Measurements from ENCODE around the gene SPINK4.
A peak's percentile ranks its signal among the peaks of the same experiment; 100 is the strongest.

The SPINK4 gene, protein sequence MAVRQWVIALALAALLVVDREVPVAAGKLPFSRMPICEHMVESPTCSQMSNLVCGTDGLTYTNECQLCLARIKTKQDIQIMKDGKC

DNA sequence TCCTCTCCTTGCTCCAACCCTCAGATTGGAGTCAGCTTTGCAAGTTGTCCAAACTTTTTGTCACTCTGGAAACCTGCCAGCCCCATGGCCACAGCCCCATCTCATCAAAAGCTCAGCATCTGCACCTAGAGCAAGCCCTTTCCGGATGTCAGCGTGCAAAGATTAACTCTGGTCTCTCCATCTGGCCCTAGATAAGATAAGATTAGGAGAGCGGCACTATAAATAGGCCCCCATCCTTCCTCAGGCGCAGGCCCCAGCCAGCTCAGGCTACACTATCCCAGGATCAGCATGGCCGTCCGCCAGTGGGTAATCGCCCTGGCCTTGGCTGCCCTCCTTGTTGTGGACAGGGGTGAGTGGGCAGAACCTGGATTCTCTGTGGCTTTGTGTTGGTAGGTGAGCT, at the start of gene SPINK4:
Gene SPINK4, plus strand, starts transcription at position 247 of the 400 bp plus-strand sequence. Its CDS starts 42 bp downstream, at position 289.
- no peak for DNase-seq (ENCODE audit: low read depth)

DNA sequence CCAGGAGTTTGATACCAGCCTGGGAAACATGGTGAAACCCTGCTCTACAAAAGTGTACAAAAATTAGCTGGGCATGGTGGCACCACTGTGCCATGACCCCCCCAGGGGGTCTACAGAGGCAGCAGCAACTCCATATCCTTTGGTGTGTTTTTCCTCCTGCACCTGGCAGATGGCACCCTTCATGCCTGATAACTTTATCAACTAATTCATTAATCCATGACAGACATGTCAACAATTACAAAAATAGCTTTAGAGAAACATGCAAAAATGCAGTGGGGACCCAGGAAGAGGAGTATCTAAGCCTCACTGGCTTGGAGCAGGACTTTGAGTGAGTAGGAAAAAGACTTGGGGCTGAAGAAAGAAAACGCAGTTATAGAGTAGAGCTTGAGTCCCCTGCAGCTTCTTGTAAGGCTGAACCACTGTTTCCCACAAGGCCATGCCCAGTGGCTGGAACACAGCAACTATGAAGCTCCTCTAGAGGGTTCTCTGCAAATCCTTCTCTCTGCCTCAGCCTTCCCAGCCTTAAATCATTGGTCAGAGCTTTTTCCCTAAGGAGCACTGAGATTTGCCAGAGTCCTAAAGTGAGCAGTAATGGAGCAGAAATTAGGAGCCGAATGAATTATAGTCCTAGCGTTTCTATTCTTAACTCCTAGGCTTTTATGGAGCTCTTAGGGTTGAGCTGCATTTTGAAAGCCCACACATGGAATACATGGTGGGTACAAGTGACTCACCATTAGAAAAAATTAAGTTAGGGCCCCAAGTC, 47.3 kb upstream of the SPINK4 start:
- DNase-seq (ENCODE audit: low read depth): no peak

DNA sequence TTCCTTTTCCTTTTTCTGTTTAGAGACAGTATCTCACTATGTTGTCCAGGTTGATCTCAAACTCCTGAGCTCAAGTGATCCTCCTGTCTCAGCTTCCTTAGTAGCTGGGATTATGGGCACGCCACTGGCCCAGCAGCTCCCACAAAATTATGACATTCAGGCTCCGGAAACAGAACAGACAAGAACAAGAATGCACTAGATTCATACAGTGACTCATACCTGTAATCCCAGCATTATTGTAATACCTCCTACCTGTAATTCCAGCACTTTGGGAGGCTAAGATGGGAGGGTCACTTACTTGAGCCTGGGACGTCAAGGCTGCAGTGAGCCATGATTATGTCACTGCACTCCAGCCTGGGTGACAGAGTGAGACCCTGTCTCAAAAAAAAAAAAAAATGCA, 46.1 kb upstream of the SPINK4 start:
- no peak for DNase-seq (ENCODE audit: low read depth)

DNA sequence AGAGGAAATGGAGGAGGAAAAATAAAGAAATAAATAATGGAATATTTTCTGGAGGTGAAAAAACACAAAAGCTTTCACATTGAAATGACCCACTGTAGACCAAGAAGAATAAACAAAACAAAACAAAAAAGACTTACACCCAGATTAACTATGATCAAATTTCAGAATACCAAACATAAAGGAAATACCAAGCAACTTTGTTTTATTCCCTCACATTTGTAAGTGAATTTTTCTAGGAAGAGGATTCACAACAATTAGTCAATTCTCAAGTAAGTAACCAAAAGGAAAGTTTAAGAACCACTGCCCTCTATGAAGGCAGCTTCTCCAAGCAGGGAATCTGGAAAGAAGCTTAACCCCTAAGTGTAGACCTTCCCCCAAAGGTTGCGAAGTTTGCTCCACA, 43.2 kb upstream of the SPINK4 start:
- no peak for DNase-seq (ENCODE audit: low read depth)

DNA sequence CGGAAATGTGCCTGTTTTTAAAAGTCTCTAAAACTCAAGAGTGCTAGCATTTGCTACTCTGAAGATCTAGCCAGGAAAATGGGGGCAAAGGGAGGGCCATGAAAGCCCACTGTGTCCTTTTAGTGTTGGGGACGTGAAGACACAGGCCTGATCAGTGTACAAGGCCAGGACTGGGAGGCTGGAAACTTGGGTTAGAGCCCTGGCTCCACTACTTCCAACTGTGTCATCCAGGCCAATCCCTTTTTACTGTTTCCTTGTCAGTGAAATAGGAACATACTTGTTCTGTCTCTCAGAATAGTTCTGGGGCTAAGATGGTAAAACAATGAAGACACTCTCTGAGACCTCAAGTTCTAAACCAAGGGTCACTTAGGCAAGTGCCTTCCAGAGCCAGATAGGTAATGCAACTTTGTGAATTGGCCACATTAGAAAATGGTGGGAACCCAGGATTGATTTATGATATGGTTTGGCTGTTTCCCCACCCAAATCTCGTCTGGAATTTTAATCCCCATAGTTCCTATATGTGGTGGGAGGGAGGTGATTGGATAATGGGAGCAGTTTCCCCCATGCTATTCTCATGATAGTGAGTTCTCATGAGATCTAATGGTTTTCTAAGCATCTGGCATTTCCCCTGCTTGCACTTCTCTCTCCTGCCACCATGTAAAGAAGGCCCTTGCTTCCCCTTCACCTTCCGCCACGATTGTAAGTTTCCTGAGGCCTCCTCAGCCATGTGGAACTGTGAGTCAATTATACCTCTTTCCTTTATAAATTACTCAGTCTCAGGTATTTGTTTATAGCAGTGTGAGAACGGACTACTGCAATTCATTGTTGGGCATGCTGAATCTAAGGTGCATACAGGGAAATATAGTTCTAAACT, 42.5 kb upstream of the SPINK4 start:
- DNase-seq (ENCODE audit: low read depth): no peak

DNA sequence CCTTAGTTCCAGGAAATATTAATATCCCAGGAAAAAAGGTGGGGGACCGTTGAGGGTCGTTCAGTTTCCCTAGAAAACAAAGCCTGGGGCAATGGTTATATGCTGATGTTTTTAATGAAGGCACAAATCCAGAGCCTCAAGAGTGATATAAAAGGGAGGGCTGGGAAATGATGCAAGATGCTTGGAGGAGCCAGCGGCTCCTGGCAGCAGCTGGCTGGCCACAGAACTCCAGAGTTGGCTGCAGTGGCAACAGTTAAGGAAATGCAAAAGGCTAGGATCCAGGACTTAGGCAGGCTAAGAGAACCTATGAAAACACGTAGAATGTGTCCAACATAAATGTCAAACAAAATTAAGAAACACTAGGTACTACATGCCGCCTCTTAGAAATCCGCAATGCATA, 41.8 kb upstream of the SPINK4 start:
- DNase-seq (ENCODE audit: low read depth): no peak

DNA sequence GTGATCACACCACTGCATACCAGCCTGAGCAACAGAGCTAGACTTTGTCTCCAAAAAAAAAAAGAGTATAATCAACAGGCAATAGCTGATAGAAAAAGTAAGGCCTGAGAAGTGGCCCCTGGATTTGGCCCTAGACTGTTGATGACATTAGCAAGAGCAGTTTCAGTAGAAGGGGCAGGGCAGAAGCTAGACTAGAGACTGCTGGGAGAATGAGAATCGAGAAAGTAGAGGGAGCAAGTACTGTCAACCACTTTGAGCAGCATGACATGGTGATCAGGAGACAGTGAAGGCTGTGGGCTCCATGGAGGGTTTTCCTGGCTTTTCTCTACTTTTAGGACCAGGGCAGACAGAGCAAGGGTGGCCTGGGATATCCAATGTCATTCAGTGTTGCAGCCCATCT, 37.9 kb upstream of the SPINK4 start:
- no peak for DNase-seq (ENCODE audit: low read depth)

DNA sequence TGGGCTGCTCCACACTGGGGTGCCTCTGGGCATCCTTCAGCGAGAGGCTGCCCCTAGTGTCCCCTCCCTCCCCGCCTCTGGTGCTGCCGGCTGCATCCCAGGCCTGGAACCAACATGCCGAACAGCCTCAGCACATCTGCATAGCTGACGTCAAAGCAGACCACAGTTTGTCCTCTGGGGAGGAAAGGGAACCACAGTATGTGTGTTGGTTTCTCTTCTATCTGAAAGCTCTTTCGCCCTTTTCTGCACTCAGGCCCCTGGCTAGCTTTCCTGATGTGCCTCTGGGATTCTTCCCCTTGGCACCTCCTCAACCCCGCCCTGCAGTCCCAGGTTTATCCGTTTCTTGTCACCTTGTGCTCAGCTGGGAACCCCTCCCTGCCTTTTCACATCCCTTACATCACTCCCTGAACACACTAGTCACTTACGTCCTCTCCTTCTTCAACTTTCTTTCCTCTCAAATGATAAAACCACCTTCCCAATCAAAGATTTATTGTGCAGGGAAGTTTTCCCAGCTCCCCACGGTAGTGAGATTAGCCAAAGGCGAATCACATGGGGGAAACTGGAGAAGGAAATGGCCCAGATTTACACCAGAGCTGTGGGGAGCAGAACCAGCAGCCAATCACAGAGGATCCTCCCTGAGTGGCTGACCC, 37.3 kb upstream of the SPINK4 start:
- DNase-seq (ENCODE audit: low read depth): peak; percentile 1

DNA sequence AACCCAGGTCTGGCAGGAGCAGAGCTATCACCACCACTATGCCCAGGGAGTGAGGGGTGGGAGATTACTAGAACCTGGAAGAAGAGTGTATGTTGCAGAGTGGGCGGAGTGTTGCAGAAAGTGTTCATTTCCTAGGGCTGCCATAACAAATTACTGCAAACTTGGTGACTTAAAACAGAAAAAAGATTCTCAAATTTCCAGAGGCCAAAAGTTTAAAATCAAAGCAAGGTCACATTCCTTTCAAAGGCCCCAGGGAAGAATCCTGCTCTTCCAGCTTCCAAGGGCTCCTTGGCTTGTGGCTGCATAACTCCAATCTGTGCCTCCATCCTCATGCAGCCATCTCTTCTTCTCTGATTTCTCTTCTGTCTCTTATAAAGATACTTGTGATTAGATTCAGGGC, 30.6 kb upstream of the SPINK4 start:
- DNase-seq (ENCODE audit: low read depth): no peak

DNA sequence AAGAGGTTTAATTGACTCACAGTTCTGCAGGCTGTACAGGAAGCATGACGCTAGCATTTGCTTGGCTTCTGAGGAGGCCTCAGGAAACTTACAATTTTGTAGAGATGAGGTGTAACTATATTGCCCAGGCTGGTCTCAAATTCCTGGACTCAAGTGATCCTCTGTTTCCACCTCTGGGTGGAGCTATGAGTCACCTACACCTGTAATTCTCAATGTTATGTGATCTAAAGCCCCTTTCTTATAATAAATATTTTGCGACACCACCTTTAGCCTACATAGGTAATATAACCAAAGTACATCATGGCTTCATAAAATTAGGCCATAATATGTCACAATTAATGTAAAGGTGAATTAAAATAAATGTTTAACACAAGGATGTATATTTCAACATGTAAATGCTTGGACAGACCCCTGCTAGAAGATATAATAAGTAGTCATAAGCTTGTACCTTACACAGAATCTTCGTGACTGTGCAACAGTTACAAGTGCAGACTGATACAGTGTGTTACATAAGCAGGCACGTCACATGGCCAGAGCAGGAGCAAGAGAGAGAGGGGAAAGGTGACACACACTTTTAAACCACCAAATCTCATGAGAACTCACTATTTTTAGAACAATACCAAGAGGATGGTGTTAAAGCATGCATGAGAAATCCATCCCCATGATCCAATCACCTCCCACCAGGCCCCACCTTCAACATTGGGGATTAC, 29.8 kb upstream of the SPINK4 start:
- DNase-seq (ENCODE audit: low read depth): no peak

DNA sequence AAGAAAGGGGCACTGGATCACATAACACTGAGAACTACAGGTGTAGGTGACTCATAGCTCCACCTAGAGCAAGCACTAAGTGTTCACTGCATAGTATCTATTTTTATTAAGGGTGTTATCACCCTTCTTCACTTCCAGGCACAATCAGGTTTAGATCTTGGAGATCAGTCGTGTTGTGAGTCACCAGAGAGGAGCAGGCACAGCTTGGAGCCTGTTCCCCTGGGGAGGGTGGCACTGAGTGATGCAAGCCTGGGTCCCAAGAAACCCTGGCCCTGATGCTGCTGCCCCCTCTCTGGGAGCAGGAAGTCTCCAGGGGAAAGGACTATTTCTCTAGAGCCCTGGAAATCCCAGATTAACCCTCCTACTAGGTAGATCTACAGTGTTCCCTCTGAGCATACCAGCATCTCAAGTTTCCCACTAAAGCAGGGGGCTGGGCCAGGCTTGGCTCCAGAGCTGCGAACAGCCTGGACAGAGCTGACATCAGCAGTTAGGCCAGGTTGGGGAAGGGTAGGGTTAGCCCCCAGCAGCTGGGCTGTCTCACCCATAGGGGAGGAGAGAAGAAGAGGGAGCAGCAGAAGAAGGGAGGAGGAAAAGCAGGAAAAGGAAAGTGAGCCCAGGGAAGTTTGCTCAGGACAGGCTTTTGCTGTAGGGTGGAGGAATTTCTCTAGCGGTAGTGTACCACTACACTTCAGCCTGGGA, 28.1 kb upstream of the SPINK4 start:
- no peak for DNase-seq (ENCODE audit: low read depth)

DNA sequence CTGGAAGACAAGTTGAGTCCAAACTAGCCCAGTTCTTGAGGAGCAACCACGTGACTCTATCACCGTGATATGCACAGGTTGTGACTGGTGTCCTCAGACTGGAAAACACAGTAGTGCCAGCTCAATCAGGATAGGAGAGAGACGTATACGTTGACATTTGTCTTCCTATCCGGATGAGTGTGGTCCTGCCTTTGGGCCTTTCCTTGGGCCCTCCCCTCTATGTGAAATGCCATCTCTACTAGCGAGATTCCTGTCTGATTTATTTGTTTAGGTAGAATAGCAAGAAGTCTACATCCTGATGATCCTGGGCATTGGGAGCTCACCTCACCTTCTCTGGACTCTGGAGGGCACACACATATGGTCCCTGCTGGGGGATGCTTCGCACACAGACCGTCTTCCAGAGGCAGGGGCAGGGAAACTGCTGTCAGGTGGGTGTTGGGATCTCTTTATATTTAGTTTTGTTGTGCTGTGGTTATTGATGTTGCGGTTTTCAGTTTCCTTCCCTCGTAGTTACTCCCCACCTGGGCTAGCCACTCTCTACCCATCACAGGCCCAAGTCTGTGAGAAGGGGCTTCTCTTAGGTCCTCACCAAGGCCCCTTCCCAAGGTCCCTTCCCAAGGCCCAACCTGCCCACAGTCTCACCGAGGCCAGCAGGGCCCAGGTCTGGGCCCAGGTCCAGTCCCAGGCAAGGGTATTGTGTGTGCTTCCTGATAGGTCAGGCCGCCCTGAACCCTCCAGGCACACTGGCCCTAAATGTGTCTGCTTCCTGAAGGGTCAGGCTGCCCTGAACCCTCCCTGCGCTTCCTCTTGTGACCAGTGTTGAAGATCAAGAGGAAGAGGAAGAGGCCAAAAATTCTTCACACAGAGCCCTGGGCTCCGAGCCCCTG, 19.0 kb upstream of the SPINK4 start:
- DNase-seq (ENCODE audit: low read depth): no peak

DNA sequence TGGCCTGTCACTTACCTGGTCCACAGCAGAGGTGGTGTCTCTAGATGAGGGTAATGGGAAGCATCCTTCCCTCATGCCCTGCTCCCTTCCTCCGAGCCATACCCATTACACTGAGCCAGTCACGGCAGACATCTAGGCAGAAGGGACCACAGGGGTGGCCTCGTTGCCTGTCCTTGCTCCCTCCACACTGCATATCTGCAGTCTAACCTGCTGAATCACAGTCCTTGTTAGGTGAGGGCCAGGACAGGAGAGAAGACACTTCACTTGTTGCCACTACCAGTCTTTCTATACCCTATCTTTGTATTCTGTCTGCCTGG, 18.4 kb upstream of the SPINK4 start:
- DNase-seq (ENCODE audit: low read depth): no peak

DNA sequence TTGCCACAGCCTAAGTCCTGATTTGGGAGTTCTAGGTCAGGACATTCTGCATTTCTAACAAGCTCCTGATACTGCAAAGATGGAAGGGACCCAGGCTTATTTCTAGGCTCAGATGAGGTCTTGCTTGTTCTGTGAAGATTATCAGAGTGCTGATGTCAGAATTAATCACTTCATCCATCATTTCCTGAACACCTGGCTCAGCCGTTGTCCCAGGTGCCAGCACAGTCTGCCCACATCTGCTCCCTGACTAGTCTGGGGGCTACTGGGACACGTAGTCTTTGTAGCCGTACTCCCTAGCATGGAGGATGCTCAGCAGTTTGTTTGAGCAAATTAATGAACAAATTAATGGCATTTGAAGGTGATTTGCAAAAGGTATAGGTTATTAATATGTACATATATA, 17.9 kb upstream of the SPINK4 start:
- DNase-seq (ENCODE audit: low read depth): no peak

DNA sequence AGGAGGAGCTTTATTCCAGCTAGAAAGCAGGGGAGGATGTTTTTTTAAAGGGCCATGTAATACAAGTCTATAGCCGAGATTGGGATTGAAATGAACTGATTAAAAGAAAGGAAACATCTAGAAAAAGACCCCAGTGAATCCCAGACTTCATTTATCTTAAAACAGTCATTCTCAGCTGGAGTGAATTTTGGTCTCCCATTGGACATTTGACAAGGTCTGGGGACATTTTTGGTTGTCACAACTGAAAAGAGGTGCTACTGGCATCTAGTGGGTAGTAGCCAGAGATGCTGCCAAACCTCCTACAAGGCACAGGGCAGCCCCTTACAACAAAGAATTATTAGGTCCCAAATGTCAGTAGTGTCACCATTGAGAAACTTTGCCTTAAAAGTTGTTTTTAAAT, 16.3 kb upstream of the SPINK4 start:
- DNase-seq (ENCODE audit: low read depth): no peak

DNA sequence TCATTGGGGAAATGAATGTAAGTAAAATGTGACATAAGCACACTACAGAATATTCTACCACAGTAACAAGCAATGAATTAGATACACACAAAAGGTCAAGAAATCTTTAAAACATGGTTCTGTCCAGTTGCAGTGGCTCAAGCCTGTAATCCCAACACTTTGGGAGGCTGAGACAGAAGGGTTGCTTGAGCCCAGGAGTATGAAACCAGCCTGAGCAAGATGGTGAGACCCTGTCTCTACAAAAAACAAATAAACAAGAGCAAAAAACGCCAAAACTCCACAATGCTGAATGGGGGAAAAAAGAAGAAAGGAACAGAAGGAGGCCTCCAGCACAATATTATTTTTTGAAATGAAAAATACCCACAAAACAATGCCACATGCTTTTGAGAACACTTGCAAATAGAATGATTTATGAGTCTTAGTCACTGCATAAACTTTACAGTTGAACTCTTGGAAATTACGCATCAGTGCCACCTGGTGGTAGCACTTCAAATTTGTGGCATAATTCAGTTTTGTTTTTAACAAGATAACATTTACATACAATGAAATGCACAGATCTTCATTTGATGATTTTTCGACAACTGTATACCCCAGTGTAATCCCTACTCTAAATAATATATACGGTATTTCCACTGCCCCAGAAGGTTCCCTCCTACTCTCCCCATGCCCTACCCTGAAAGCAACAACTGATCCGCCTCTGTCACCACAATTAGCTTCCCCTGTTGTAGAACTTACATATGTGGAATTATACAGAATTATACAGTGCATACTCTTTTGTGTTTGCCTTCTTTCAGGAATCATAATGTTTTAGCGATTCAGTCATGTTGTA, 14.4 kb upstream of the SPINK4 start:
- peak; percentile 67 for DNase-seq (ENCODE audit: low read depth)

DNA sequence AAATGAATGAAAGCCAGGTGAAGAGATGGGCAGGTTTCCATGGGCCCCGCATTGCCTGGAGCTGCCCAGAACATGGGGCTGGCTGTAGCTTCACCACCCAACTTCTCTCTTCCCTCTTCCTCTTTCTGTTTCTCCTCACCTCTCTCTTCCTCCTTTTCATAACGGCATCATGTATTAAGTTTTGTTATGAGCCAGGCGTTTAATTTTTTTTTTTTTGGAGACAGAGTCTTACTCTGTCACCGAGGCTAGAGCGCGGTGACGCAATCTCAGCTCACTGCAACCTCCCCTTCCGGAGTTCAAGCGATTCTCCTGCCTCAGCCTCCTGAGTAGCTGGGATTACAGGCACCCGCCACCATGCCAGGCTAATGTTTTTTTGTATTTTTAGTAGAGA, 13.0 kb upstream of the SPINK4 start:
- DNase-seq (ENCODE audit: low read depth): no peak

DNA sequence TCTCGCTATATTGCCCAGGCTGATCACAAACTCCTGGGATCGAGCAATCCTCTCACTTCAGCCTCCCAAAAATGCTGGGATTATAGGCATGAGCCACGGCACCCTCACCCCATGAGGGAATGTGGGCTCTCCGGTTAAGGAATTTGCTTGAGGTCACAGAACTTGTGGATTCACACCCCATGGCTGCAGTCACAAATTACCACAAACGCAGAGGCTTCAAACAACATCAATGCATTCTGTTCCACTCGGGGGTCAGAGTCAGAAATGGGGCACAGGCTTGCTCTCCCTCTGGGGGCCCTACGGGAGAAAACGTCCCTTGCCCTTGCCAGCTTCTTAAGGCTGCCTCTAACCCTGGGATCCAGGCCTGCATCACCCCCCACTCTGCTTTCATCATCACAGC, 12.2 kb upstream of the SPINK4 start:
- no peak for DNase-seq (ENCODE audit: low read depth)

DNA sequence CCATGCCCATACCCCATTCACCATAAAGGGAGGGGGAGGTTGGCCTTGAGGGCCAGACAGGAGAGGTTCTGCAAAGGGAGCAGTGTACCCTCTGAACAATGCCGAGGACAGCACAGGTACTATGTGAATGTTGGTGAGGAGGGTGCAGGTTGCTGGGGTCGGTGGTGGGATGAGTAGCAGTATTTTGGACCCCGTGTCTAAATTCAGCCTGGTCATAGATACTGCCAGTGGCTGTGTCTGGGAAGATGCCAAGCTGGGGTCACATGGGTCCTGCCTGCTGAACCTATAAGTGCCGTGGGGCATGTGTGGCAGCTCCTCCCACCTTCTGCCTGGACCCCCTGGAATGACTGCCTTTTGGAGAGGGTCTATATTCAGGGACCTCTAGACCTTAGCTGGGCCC, 11.4 kb upstream of the SPINK4 start:
- DNase-seq (ENCODE audit: low read depth): no peak

Data from activated T-cell treated with anti-CD3 and anti-CD28 coated beads for 24 hours (primary cell).